ENCODE results near the gene CDC34. TPM values are rescaled to one million over a fixed set of nuclear protein-coding genes. Genes with fewer than 3 reads are reported as not detected.

The CDC34 gene
- total and polyA plus RNA-seq, 9 of the 15 experiments (the other 6 are each of a cell fraction or from before 2014, with no cell fraction given), result 0.80 to 203 (median 65.5) TPM

DNA sequence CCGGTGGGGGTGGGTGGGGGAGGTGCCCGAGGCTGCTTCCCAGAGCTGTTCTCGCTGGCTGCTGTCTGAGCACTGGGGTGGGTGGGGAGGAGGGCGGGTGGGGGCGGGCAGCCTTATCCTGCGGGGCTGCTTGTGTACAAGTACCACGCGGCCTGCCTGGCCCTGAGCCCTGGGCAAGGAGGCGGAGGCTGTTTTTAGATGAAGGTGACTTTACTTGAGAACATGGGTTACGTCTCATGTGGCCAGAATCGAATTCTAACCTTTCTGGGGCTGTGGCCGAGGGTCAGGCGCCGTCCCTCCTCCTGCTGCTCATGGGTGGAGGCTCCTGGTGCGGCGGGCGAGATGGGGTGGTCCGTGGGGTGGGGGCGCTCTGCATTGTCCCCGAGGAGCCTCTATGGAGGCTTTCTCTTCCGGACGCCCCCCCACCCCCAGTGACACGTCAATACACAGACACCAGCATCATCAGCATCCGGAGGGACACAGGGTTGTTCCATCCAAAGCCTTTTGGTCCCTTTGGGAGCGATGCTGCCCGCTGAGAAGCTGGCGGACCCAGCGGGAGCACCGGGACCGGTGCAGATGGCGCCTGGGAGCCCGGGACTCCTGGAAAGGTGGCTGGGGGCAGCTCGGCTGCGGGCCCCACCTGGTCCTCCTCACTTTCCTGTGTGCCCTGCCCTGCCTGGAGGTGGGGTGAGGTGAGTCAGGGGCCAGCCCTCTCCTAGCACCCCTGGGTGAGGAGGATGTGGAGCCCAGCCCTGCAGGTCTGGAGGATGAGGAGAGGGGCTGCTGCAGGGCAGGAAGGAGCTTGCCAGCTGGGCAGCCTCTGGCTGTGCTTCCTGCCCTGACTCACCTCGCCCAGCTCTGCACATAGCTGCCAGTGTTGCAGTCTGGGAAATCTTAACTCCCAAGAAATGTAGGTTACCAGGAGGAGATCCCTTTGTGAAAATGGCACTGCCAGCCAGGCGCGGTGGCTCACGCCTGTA is 44.3 kb downstream of the CDC34 start (continued):
- TF ChIP-seq, protein P1, sequence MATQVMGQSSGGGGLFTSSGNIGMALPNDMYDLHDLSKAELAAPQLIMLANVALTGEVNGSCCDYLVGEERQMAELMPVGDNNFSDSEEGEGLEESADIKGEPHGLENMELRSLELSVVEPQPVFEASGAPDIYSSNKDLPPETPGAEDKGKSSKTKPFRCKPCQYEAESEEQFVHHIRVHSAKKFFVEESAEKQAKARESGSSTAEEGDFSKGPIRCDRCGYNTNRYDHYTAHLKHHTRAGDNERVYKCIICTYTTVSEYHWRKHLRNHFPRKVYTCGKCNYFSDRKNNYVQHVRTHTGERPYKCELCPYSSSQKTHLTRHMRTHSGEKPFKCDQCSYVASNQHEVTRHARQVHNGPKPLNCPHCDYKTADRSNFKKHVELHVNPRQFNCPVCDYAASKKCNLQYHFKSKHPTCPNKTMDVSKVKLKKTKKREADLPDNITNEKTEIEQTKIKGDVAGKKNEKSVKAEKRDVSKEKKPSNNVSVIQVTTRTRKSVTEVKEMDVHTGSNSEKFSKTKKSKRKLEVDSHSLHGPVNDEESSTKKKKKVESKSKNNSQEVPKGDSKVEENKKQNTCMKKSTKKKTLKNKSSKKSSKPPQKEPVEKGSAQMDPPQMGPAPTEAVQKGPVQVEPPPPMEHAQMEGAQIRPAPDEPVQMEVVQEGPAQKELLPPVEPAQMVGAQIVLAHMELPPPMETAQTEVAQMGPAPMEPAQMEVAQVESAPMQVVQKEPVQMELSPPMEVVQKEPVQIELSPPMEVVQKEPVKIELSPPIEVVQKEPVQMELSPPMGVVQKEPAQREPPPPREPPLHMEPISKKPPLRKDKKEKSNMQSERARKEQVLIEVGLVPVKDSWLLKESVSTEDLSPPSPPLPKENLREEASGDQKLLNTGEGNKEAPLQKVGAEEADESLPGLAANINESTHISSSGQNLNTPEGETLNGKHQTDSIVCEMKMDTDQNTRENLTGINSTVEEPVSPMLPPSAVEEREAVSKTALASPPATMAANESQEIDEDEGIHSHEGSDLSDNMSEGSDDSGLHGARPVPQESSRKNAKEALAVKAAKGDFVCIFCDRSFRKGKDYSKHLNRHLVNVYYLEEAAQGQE (IDR thresholded peaks at IDR 0.05; ENCODE audit: borderline replicate concordance), result no peak
- TF ChIP-seq, protein P1 (CRISPR knock-in tag; IDR thresholded peaks at IDR 0.05; ENCODE audit: low read depth), result no peak
- TF ChIP-seq ELF2 (CRISPR knock-in tag; IDR thresholded peaks at IDR 0.05) (no peak), TRIM24 (IDR thresholded peaks at IDR 0.05) (no peak), ZNF12 (CRISPR knock-in tag; IDR thresholded peaks at IDR 0.05) (no peak), RBFOX2 (IDR thresholded peaks at IDR 0.05; ENCODE audit: low read depth, low read length) (0 out of 2 replicates have a peak, but pooled peaks have one; percentile 17), TAF15 (IDR thresholded peaks at IDR 0.05; ENCODE audit: low read depth, low read length) (no peak), ZFP36 (IDR thresholded peaks at IDR 0.05; ENCODE audit: low read depth, low read length, partially characterized antibody) (no peak), RFX1 (IDR thresholded peaks at IDR 0.05) (no peak), NRF1 (conservative IDR thresholded peaks at IDR 0.05 in 1 of 2, IDR thresholded peaks at IDR 0.05 in 1 of 2) (no peak), CBX5 (IDR thresholded peaks at IDR 0.05; ENCODE audit: borderline replicate concordance, low read depth) (no peak), ZNF23 (CRISPR knock-in tag; IDR thresholded peaks at IDR 0.05) (no peak)
- TF ChIP-seq, protein P2, sequence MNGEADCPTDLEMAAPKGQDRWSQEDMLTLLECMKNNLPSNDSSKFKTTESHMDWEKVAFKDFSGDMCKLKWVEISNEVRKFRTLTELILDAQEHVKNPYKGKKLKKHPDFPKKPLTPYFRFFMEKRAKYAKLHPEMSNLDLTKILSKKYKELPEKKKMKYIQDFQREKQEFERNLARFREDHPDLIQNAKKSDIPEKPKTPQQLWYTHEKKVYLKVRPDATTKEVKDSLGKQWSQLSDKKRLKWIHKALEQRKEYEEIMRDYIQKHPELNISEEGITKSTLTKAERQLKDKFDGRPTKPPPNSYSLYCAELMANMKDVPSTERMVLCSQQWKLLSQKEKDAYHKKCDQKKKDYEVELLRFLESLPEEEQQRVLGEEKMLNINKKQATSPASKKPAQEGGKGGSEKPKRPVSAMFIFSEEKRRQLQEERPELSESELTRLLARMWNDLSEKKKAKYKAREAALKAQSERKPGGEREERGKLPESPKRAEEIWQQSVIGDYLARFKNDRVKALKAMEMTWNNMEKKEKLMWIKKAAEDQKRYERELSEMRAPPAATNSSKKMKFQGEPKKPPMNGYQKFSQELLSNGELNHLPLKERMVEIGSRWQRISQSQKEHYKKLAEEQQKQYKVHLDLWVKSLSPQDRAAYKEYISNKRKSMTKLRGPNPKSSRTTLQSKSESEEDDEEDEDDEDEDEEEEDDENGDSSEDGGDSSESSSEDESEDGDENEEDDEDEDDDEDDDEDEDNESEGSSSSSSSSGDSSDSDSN (IDR thresholded peaks at IDR 0.05; ENCODE audit: borderline replicate concordance in 1 of 2, low read depth in 2 of 2, low read length in 2 of 2), result no peak

All from K562 (cell line).